ENCODE measurements around the gene BRD2. TPM values are rescaled to one million over a fixed set of nuclear protein-coding genes. Genes with fewer than 3 reads are reported as not detected.
A peak's percentile ranks its signal among the peaks of the same experiment; 100 is the strongest.

Gene BRD2
- total RNA-seq, 2 donors from 2014 or later: 56.9 to 91.1 TPM

DNA sequence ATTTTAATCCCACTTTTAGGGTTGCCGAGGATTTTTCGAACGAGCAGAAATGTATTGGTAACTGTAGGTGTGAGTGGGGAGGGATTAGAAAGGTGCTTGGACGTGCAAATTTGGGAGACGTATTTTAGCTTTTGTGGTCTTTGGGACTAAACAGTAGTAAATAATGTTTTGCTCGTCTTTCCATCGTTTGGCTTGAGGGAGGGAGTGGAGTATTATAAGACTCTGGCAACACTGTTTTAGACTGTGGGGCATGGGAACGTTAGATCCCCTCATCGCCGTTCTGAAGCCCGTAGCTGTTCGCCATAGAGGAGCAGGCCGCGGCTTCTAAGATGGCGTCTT is 2.8 kb downstream of the BRD2 start:
- H3K4me1 ChIP-seq: peaks cover 3 to 36% of the 10 kb centered on the region in 2 donors
- TF ChIP-seq, protein P1, sequence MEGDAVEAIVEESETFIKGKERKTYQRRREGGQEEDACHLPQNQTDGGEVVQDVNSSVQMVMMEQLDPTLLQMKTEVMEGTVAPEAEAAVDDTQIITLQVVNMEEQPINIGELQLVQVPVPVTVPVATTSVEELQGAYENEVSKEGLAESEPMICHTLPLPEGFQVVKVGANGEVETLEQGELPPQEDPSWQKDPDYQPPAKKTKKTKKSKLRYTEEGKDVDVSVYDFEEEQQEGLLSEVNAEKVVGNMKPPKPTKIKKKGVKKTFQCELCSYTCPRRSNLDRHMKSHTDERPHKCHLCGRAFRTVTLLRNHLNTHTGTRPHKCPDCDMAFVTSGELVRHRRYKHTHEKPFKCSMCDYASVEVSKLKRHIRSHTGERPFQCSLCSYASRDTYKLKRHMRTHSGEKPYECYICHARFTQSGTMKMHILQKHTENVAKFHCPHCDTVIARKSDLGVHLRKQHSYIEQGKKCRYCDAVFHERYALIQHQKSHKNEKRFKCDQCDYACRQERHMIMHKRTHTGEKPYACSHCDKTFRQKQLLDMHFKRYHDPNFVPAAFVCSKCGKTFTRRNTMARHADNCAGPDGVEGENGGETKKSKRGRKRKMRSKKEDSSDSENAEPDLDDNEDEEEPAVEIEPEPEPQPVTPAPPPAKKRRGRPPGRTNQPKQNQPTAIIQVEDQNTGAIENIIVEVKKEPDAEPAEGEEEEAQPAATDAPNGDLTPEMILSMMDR (IDR thresholded peaks at IDR 0.05): no peak
- peak overlapping the region; percentile 75 to 92 for H3K4me3 ChIP-seq
- H3K27me3 ChIP-seq: no peaks in the 10 kb centered on the region
- H3K9me3 ChIP-seq: no peaks in the 10 kb centered on the region
- H3K36me3 ChIP-seq: peaks cover 40% of the 10 kb centered on the region
- DNase-seq (ENCODE audit: low spot score): no peak
- H3K27ac ChIP-seq: peak overlapping the region; percentile 99 to 100

DNA sequence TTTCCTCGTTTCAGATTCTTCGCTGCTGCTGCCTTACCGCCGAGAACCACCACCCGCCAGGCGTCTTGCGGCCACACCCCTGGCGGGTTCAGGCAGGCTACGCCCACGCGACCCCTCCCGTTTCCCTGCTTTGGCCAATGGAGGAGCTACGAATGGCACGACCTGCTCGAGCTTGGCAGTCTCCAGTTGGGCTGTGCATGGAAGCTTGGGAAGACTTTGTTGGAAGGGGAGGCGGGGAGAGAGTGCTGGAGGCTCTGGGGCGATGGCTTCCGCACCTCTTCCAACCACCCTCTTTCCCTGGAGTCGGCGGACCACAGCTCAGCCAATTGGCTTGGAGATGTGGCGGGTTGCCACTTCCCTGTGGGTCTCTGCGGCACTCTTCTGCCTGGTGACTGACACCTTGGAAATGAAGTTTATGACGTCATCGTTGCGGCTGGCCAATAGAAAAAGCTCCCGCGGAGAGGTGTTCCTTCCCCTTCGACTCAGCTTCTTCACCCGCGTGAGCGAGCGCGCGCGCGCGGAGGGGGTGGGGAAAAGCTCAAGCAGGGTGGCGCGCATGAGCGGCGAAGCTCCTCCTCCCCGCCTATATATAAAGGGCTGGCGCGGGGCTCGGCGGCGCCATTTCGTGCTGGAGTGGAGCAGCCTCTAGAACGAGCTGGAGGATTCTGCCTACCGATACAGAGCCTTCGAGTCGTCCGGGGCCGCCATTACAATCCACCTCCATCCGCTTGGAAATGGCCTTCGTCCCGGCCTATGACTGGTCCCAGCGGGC is 3.4 kb downstream of the BRD2 start:
- no peaks in the 10 kb centered on the region for H3K27me3 ChIP-seq
- peak overlapping the region; percentile 75 to 96 for H3K4me3 ChIP-seq
- H3K27ac ChIP-seq: peak overlapping the region; percentile 99 to 100
- peak; percentile 100 for DNase-seq (ENCODE audit: low spot score)
- H3K4me1 ChIP-seq: peaks cover 3 to 36% of the 10 kb centered on the region in 2 donors
- H3K9me3 ChIP-seq: no peaks in the 10 kb centered on the region
- TF ChIP-seq, protein P1 (IDR thresholded peaks at IDR 0.05): no peak
- peaks cover 45% of the 10 kb centered on the region for H3K36me3 ChIP-seq

DNA sequence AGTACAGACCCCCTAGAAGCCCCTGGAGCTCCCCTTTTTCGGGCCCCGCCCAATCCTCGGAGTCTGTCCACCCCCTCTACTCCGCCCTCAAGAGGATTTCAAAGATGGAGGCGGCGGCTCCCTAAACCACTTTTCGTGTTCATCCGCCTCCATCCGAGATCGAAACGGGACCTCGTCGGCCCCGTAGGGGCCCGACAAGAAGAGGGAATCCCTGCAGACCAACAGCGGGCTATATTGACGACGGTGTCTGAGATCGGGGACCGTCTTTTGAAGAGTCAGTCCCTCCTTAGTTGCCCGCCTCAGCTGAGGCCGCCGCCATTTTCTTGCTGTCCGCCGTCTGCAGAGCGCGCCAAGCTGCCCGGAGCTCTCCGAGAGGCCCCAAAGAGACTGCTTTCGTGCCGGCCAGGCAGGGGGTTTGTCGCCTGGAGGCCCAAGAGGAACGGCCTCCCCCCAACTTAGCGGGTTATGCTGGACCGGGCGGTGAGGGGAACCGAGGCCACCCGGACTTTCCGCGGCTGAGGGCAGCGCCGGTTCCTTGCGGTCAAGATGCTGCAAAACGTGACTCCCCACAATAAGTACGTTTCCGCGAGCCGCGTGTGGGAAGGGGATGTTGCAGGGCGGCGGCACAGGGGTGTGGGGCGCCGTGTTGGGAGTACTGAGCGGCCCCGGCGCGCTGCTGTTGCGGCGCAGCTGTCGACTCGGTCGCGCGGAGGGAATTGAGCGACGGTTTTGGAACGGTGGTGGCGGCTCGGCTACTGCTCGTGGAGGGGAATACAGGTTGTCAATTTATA is 4.2 kb downstream of the BRD2 start:
- H3K27me3 ChIP-seq: no peaks in the 10 kb centered on the region
- peak overlapping the region; percentile 75 to 96 for H3K4me3 ChIP-seq
- peaks cover 53% of the 10 kb centered on the region for H3K36me3 ChIP-seq
- peak overlapping the region; percentile 99 to 100 for H3K27ac ChIP-seq
- no peak for DNase-seq (ENCODE audit: low spot score)
- H3K9me3 ChIP-seq: no peaks in the 10 kb centered on the region
- H3K4me1 ChIP-seq: peaks cover 3 to 36% of the 10 kb centered on the region in 2 donors
- TF ChIP-seq, protein P1 (IDR thresholded peaks at IDR 0.05): no peak

DNA sequence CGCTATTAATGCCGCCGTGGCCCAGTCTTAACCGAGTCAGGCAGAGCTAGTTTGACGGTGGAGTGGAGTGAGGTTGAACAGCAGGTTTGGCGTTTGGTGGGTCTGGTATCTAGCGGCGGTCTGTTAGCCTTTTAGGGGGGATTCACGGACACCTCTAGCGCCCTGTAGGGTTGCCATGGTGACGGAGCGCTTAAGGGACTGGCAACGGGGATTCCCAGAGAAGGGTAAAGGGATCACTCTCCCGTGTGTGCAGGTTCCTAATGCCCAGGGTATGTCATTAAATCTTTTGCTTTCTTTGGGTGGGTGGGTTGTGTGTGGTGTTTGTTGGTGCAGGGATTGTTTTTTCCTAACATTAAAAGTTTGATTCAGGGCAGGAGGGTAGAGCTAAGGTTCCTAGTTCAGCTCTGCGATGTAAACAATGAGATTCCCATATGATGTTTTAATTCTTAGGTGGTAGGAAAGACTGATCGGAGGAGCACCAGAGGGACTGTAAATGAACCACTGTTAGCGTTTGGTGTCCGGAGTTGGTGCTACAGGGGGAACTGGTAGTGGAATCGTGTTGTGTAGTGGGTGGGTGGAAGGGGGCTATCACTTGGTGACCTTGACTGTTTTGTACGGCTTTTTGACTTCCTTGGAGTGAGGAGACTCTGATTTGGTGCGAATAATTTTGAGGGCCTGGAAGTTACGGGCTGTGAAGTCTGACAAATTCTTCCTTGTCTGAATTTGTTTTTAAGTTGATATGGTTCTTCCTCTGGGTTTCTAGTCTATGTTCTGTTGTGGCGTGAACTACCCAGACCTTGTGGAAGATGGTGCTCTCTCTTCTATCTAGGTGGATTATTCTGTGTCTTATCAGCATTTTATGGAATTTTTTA is 5.0 kb downstream of the BRD2 start:
- peak overlapping the region; percentile 99 to 100 for H3K27ac ChIP-seq
- TF ChIP-seq, protein P1 (IDR thresholded peaks at IDR 0.05): no peak
- H3K27me3 ChIP-seq: no peaks in the 10 kb centered on the region
- H3K4me1 ChIP-seq: peaks cover 3 to 43% of the 10 kb centered on the region in 2 donors
- no peak for DNase-seq (ENCODE audit: low spot score)
- peaks cover 61% of the 10 kb centered on the region for H3K36me3 ChIP-seq
- peak overlapping the region; percentile 75 to 96 for H3K4me3 ChIP-seq
- H3K9me3 ChIP-seq: no peaks in the 10 kb centered on the region

DNA sequence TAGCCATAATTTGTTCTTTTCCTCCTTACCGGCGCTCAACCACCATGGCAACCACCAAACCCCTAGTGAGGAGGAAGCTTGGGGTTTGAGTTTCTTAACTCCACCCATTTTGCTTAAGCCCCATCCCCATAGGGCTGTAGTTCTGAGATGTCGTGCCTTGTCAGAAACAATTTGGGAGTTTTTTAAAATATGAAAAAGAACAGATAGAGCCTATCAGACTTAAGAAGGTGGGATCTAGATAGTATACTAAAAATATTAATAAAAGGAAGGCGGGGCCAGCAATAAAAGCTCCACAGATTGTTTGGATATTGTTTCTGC is 5.6 kb downstream of the BRD2 start:
- H3K4me1 ChIP-seq: peaks cover 3 to 43% of the 10 kb centered on the region in 2 donors
- peak overlapping the region in 1 of 2 donors; percentile 100 for H3K27ac ChIP-seq
- TF ChIP-seq, protein P1 (IDR thresholded peaks at IDR 0.05): no peak
- peak overlapping the region; percentile 75 to 96 for H3K4me3 ChIP-seq
- peaks cover 67% of the 10 kb centered on the region for H3K36me3 ChIP-seq
- no peaks in the 10 kb centered on the region for H3K27me3 ChIP-seq
- H3K9me3 ChIP-seq: no peaks in the 10 kb centered on the region
- no peak for DNase-seq (ENCODE audit: low spot score)
